ENCODE measurements around the gene ZNF407.

Gene ZNF407

GRCh38 chr18:75003039-75003438 is 405.4 kb downstream of the ZNF407 start:
- TF ChIP-seq, protein P1, sequence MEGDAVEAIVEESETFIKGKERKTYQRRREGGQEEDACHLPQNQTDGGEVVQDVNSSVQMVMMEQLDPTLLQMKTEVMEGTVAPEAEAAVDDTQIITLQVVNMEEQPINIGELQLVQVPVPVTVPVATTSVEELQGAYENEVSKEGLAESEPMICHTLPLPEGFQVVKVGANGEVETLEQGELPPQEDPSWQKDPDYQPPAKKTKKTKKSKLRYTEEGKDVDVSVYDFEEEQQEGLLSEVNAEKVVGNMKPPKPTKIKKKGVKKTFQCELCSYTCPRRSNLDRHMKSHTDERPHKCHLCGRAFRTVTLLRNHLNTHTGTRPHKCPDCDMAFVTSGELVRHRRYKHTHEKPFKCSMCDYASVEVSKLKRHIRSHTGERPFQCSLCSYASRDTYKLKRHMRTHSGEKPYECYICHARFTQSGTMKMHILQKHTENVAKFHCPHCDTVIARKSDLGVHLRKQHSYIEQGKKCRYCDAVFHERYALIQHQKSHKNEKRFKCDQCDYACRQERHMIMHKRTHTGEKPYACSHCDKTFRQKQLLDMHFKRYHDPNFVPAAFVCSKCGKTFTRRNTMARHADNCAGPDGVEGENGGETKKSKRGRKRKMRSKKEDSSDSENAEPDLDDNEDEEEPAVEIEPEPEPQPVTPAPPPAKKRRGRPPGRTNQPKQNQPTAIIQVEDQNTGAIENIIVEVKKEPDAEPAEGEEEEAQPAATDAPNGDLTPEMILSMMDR (IDR thresholded peaks at IDR 0.05) = no peak
- Histone ChIP-seq H3K27ac (peak overlapping the region in 1 of 2 donors; percentile 33), H3K4me3 (no peak overlapping the region)
- DNase-seq (ENCODE audit: low spot score) = no peak

GRCh38 chr18:75003764-75004690 is 406.4 kb downstream of the ZNF407 start:
- Histone ChIP-seq H3K27ac (peak overlapping the region; percentile 33 to 43), H3K4me3 (no peak overlapping the region)
- DNase-seq (ENCODE audit: low spot score) = no peak
- TF ChIP-seq, protein P1 (IDR thresholded peaks at IDR 0.05) = no peak

GRCh38 chr18:75005626-75006025 is 408.0 kb downstream of the ZNF407 start:
- TF ChIP-seq, protein P1 (IDR thresholded peaks at IDR 0.05) = no peak
- DNase-seq (ENCODE audit: low spot score) = no peak
- Histone ChIP-seq H3K4me3 (peak overlapping the region; percentile 14), H3K27ac (no peak overlapping the region)

- Histone ChIP-seq H3K4me3 (no peak overlapping the region), H3K27ac (no peak overlapping the region)
- TF ChIP-seq, protein P1 (IDR thresholded peaks at IDR 0.05) = no peak
- DNase-seq (ENCODE audit: low spot score) = no peak
Measured at GRCh38 chr18:75008186-75008585, 410.5 kb downstream of the ZNF407 start.

DNA sequence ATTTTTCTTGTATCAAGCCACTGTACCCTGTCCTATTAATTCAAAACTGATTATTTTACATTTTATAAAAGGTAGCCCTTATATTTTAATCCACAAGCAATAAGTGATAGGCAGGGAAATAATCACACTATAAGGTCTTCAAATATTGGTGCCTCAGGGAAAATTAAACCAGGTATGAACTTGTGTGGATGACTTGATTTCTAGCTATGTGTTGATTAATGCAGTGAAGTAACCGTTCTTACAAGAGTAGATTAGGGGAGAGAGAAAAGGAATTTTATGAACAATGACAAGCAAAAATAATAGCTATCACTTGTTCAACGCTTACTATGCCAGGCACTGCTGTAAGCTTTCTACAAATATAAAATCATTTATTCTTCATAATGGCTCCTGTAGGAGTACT is 411.6 kb downstream of the ZNF407 start:
- Histone ChIP-seq H3K27ac (no peak overlapping the region), H3K4me3 (no peak overlapping the region)
- no peak for DNase-seq (ENCODE audit: low spot score)
- TF ChIP-seq, protein P1 (IDR thresholded peaks at IDR 0.05) = no peak

DNA sequence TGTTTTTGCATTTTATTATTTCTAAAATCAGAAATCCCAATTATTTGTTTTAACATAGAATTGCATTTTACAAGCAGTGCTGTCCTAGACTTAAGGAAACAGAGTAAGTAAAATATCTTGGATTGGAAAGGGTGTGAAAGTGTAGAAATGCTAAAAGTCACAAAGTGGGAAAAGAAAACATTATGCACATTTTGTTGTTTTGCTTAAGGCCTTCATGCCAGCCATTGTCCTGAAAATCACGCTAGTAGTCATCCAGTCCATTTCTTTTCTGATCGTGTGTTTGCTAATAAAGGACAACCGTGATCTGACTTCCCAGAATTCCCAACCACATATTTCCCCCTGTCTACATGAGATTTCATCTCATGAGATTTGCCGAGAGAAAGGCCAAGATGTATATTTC is 412.2 kb downstream of the ZNF407 start:
- Histone ChIP-seq H3K4me3 (no peak overlapping the region), H3K27ac (peak overlapping the region; percentile 12 to 17)
- DNase-seq (ENCODE audit: low spot score) = no peak
- TF ChIP-seq, protein P1 (IDR thresholded peaks at IDR 0.05) = no peak

- no peak for DNase-seq (ENCODE audit: low spot score)
- Histone ChIP-seq H3K4me3 (no peak overlapping the region), H3K27ac (peak overlapping the region; percentile 12 to 17)
- TF ChIP-seq, protein P1 (IDR thresholded peaks at IDR 0.05) = no peak
Measured at GRCh38 chr18:75010278-75010677, 412.6 kb downstream of the ZNF407 start.

All from coronary artery (tissue), 2 donors.